ENCODE measurements around the gene CBX7.

Gene CBX7

DNA sequence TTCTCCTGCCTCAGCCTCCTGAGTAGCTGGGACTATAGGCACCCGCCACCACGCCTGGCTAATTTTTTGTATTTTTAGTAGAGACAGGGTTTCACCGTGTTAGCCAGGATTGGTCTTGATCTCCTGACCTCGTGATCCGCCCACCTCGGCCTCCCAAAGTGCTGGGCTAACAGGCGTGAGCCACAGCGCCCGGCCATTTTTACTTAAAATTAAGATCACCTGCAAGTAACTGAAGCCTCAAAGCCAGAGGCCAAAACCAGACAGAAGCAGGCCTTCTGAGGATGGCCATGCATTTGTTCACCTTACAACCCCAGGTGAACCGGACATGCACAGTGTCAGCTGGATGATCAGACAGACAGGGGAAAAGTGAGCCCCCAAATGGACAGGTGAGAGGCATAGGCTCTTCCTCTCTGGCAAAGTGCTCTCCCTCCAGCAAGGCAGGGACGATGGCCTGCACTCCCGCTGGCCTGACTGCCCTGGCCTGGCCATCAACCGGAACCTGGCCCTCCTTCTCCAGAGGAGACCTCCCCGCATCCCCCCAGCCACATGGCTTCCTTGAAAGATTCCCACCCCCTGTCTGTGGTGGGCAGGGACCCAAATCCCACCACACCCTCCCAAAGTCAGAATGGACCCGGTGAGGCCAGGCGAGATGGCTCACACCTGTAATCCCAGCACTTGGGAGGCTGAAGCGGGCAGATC, 29.6 kb downstream of the CBX7 start:
- DNase-seq = no peak

DNA sequence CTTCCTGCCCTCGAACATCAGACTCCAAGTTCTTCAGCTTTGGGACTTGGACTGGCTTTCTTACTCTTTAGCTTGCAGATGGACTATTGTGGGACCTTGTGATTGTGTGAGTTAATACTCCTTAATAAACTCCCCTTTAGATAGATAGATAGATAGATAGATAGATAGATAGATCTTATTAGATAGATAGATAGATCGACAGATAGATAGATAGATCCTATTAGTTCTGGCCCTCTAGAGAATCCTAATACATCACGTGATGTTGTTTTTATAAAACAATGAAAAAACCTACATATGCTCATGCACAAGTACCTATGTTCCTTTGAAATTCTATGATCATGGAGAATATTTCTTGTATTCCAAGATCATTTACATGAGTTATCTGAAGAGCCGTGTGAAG, 31.5 kb downstream of the CBX7 start:
- no peak for DNase-seq

DNA sequence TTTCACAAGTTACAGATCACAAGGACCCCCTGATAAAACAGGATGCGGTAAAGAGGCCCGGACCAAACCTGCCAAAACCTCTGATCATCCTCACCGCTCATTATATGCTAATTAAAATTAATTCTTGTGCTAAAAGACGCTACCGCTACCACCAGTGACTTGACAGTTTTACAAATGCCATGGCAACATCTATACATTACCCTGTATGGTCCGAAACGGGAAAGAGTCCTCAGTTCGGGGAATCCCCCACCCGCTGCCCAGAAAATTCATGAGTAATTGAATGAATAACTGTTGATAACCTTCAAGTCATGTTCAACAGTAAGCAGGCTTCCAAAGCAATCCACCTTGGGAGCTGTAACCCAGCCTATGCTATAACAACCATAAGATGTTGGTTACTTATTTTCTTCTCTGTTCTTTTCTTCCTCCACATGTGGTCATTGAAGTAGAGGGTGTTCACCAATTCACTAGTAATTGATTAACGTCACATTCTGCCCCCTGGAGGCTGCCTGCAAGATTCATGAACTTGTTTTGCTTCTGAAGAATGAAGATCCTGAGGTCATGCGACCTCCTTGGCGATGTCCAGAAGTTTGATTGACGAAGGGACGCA, 34.8 kb downstream of the CBX7 start:
- peak; percentile 81 for DNase-seq

GRCh38 chr22:39115977-39116621, 36.4 kb downstream of the CBX7 start:
- DNase-seq = no peak

DNA sequence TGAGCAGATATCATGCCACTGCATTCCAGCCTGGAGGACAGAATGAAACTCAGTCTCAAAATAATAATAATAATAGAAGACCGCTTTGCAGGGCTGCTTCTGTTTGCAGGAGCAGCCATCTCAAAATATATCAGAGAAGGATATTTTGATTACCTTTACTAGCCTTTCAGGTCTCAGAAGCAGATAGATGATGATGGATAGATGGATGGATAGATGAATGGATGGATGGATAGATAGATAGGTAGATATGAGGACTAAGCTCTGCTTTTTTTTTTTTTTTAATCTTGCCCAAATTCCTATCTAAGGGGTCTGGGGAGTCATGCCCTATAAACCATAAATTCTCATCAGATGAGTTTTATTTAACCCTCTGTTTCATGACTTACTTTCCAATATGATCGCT, 36.9 kb downstream of the CBX7 start:
- no peak for DNase-seq

- no peak for DNase-seq
Observed at GRCh38 chr22:39114112-39114511, 38.4 kb downstream of the CBX7 start.

DNA sequence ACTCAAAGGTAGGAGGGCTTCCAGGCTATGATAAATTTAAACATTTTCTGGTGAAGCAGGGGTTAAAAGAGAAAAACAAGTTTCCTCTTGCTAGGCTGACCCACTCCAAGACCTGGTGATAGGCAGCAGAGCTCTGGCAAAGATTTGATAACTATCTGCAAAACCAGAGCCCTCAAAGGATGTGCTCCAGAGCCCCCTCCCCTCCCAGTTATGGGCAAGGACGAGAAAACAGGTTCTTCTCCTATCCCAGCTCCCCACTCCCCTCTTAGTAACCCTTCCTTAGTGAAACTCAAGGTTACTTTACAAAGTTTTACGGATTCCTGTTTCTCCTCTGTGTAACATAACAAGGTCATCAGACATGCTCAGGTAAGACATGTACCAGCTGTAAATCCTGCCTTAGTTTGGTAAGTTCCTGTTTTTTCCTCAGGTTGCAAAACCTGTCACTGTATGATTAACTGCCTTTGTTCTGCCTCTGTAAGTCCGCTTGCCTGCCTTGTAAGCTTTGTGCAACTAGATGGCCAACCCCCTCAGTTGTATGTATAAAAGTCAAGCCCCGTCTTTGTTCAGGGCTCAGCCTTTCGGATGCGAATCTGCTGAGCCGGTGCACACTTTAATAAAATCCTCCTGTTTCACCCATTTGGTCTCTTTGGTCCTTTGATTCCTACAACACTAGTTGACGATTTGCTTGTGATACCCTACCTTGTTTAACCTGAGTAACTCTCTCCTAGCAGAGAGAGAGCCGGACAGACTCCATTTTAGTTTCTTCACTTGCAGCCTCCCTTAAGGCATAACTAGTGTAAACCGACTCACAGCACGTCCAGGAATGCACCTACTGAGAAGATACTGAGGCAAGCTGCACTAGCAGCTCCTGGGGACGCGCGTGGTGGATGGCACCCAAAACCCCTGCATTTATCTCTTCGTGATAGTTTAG, 41.6 kb downstream of the CBX7 start:
- no peak for DNase-seq

DNA sequence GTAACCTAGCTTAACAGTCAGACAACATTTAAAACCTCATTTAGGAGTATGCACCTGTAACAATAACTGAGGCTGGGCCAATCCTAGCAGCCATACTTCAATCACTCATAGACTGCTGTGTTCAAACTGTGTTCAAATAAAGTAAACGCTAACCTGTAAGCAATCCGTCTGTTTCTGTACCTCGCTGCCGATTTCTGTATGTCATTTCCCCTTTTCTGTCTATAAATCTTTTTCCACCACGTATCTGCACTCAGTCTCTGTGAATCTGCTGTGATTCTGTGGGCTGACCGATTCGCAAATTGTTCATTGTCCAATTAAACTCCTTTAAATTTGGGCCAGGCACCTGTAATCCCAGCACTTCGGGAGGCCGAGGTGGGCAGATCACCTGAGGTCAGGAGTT, 43.1 kb downstream of the CBX7 start:
- DNase-seq = no peak

DNA sequence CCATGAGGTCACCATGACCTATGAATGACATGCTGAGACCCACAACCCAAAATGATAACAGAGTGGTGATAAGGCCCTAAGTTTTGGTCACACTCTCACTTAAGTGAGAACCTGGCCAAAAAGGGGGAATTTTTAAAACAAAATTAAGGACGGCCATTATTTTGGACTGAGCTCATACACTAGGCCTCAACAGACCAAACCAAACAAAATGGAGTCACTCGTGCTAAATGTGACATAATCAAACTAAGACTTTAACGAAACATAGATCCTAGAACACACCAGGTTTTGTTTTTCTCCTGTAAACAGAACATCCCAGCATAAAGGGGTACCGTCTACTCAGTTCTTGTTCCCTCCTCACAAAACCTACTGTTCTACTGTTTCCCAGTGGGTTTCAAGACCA, 44.0 kb downstream of the CBX7 start:
- DNase-seq = no peak

GRCh38 chr22:39106326-39106725, 46.2 kb downstream of the CBX7 start:
- DNase-seq = no peak

- DNase-seq = no peak
Observed at GRCh38 chr22:39103431-39103830, 49.0 kb downstream of the CBX7 start.

DNA sequence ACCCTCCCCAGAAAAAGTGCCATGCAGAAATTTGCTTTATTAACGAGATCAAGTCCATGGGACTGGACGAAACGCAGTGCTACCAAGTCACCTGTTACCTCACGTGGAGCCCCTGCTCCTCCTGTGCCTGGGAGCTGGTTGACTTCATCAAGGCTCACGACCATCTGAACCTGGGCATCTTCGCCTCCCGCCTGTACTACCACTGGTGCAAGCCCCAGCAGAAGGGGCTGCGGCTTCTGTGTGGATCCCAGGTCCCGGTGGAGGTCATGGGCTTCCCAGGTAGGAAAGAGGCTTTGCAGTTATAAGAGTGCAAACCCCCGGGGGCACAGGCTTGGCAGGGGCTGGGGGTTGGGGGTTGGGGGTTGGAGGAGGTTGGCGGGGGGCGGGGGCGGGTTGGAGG, 51.3 kb downstream of the CBX7 start:
- DNase-seq = no peak

- no peak for DNase-seq
Observed at GRCh38 chr22:39098576-39098975, 53.9 kb downstream of the CBX7 start.

- DNase-seq = no peak
Observed at GRCh38 chr22:39098026-39098425, 54.5 kb downstream of the CBX7 start.

- DNase-seq = no peak
Observed at GRCh38 chr22:39097098-39098020, 55.1 kb downstream of the CBX7 start, which contains the start of gene APOBEC3H. Gene APOBEC3H (plus strand): TSS chr22:39097244. CDS start chr22:39100279, 3,035 bp downstream.

- no peak for DNase-seq
Observed at GRCh38 chr22:39095971-39096370, 56.5 kb downstream of the CBX7 start.

GRCh38 chr22:39094717-39095389, 57.6 kb downstream of the CBX7 start:
- DNase-seq = no peak

- DNase-seq = peak; percentile 63
Observed at GRCh38 chr22:39092111-39092862, 60.2 kb downstream of the CBX7 start.

DNA sequence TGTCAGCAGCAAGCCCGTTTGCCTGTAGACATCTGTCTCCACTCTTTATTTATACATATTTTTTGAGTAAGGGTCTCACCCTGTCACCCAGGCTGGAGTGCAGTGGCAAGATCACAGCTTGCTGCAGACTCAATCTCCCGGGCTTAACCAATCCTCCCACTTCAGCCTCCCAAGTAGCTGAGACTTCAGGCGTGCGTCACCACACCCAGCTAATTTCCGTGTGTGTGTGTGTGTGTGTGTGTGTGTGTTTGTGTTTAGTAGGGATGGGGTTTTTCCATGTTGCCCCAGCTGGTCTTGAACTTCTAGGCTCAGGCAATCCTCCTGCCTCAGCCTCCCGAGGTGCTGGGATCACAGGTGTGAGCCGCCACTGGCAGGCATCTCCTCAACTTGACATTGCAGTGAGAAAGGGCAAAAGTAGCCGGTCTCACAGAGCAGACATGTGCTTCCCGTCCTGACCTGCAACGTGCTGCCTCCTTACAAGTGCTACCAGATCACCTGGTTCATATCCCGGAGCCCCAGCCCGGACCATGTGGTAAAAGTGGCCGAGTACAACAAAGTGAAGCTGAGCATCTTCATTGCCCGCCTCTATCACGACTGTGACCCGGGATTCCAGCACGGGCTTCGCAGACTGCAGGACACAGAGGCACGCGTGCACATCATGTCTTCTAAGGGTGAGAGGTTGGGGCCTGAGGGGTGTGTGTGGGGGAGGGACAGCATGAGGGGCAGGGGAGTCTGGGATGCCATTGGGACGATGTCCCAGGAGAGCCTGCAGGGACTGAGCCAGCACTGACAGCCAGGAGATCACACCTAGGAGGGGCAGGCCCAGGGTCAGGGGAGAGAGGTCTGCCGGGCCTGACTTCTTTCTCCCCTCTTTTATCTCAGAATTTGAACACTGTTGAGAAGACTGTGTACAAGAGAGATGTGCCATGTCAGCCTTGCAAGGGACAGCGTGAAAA, 61.1 kb downstream of the CBX7 start:
- no peak for DNase-seq
